Muscle of leg (tissue), 11 donors: Measurements from ENCODE around the gene ZNF618. TPM values are rescaled to one million over a fixed set of nuclear protein-coding genes. Genes with fewer than 3 reads are reported as not detected.

Source experiments
- DNase-seq: peaks from one replicate; pipeline ENCODE4 v3.0.0; 2013
- H3K27ac ChIP-seq: one replicate; pipeline ENCODE4 v1.5.1; 2013; ENCODE audit warnings: mild to moderate bottlenecking, low read length, control low read depth
- H3K27me3 ChIP-seq: one replicate; pipeline ENCODE4 v1.6.1; 2013; ENCODE audit warnings: low read length; ENCODE audit not compliant: control insufficient read depth, insufficient read depth
- H3K36me3 ChIP-seq: one replicate; pipeline ENCODE4 v1.6.1; 2013; ENCODE audit warnings: low read length; ENCODE audit not compliant: control insufficient read depth, insufficient read depth
- H3K4me1 ChIP-seq: one replicate; pipeline ENCODE4 v1.6.1; 2013; ENCODE audit warnings: low read length; ENCODE audit not compliant: control insufficient read depth, insufficient read depth
- H3K4me3 ChIP-seq: one replicate; pipeline ENCODE4 v1.5.1; 2013; ENCODE audit warnings: low read length, control low read depth
- H3K9me3 ChIP-seq: replicated peaks from 2 replicates; pipeline ENCODE4 v1.6.1; 2013; ENCODE audit warnings: low read depth, low read length; ENCODE audit not compliant: control insufficient read depth
- WGBS: methylation state at CpG from one replicate; pipeline ENCODE4 v1.1.5; 2013; ENCODE audit warnings: missing lambda C conversion rate; ENCODE audit not compliant: insufficient coverage; 5-methylcytosine and 5-hydroxymethylcytosine counted together
- polyA plus RNA-seq, 8 donors: library from polyadenylated mRNA; unstranded; fragments of 120-200 nt; gene quantifications; one replicate each; pipeline versions ENCODE4 v1.2.1 to v1.2.3, GENCODE V29; 2013; ENCODE audit warnings: inconsistent platforms in 1 of 8, low replicate concordance in 1 of 8; ENCODE audit not compliant: insufficient read length in 8 of 8, insufficient read depth in 1 of 8
- total RNA-seq: library from RNA; stranded (reverse); fragments of 120-200 nt; gene quantifications from one replicate; pipeline ENCODE4 v1.2.4, GENCODE V29; 2013

The ZNF618 gene
- total and polyA plus RNA-seq, 9 donors = 6.4 to 21.8 (median 16.1) TPM

DNA sequence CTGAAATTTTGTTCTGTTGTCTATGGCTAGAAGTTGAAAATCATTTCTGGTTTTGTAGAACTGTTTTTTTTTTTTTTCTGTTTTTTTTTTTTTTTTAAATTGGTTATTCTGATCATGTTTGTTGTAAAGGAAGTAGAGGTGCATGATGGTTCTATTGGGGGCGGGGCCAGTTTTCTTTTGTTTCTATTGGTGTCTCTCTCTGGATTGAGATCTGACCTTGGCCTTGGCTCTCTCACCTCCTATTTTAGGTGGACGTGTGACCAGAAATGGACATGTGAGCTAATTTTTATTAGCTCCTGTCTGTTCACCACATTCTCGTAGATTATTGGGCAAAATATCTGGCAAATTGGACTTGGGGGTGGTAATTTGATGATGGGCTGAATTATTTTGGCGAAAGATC, 3.2 kb downstream of the ZNF618 start:
- Histone ChIP-seq H3K4me3 (no peak overlapping the region), H3K4me1 (peaks cover 20% of the 10 kb centered on the region), H3K27me3 (no peaks in the 10 kb centered on the region), H3K27ac (no peak overlapping the region), H3K9me3 (no peaks in the 10 kb centered on the region), H3K36me3 (no peaks in the 10 kb centered on the region)
- no peak for DNase-seq
- no CpG with 5 or more reads among the region's 4 CpGs for WGBS

DNA sequence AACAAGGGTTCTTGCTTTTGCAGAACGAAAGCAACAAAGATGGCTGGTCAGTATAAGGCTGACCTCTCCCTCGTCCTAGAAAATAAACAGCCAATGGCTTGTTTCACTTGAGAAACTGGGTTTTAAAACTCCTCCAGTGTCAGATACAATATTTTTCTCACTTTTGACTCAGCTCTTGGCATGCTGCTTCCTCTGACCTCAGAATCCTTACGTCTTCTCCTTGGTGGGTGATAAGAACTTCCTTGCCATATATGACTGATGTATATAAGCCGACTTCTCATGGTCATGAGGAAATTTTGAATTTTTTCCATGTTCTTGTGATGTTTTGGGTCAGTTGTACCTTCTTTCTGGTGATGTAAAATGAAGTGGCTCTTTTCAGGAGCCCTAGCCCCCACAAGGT, 3.8 kb downstream of the ZNF618 start:
- 43% methylated on average over 1 of the region's 4 CpGs for WGBS
- Histone ChIP-seq H3K4me1 (peaks cover 22% of the 10 kb centered on the region), H3K4me3 (no peak overlapping the region), H3K27me3 (no peaks in the 10 kb centered on the region), H3K9me3 (no peaks in the 10 kb centered on the region), H3K27ac (no peak overlapping the region), H3K36me3 (no peaks in the 10 kb centered on the region)
- peak; percentile 59 for DNase-seq

DNA sequence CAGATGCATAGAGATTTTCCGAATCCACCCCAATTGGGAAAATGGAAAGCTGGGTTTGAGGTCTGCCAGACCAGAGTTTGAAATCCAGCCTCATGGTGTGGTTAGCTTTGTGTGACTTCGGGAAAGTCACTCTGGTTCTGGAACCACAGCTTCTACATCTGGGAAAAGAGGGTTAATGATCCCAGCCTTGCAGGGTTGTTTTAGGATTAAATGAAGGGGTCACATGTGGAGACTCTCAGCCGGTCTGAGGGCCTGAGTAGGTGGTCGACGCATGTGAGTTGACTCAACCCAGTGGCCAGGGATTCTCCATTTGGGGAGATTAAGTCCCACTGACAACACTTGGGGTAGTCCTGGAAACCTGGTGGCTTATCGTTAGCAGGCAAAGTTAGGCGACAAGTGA, 6.1 kb downstream of the ZNF618 start:
- no peak overlapping the region for H3K27ac ChIP-seq
- no peaks in the 10 kb centered on the region for H3K27me3 ChIP-seq
- DNase-seq = no peak
- H3K4me1 ChIP-seq = peaks cover 35% of the 10 kb centered on the region
- no peak overlapping the region for H3K4me3 ChIP-seq
- 68% methylated on average over 7 of the region's 7 CpGs for WGBS
- H3K9me3 ChIP-seq = no peaks in the 10 kb centered on the region
- no peaks in the 10 kb centered on the region for H3K36me3 ChIP-seq

- H3K9me3 ChIP-seq = no peaks in the 10 kb centered on the region
- WGBS = 63% methylated on average over 5 of the region's 7 CpGs
- no peak overlapping the region for H3K4me3 ChIP-seq
- H3K36me3 ChIP-seq = no peaks in the 10 kb centered on the region
- no peak overlapping the region for H3K27ac ChIP-seq
- DNase-seq = no peak
- peaks cover 39% of the 10 kb centered on the region for H3K4me1 ChIP-seq
- no peaks in the 10 kb centered on the region for H3K27me3 ChIP-seq
Measured at GRCh38 chr9:113882636-113883164, 6.6 kb downstream of the ZNF618 start.

DNA sequence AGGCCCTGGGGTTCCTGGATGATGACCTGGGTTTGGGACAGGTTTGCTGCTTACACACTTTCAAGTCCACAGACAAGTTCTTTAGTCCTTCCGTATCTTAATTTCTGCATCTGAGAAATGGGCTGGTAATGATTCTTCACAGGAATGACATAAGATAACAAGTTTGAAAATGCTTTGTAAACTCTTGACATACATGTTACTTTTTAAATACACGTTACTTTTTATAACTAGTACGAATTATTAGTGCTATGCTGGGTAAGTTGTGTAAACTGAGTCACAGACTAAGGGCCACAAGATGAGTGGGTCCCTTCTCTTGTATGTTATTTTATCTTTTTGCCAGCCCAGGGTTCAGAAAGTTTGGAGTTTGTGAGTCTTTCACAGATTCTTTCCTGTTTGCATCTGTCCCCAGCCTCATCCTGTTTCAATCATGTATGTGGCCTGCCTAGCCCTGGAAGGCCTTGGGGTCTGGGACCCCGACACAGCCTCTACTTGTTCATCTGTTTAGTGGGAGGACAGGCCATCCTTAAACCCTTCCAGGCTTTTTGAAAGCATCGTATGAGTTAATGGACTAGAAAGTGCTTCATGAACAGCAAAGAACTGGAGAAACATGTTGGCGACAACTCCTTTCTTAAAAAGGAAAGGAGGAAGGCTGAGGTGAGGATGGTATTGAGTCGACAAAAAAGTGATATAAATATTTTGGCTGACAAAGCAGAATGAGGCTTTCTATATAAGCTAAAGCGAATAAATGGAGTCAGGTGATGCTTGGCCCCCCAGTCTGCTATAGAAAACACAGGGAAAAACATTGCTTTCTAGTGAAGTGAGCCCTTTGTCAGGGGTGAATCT, 9.3 kb downstream of the ZNF618 start:
- H3K27me3 ChIP-seq = no peaks in the 10 kb centered on the region
- WGBS = 51% methylated on average over 4 of the region's 8 CpGs
- peaks cover under 1% of the 10 kb centered on the region for H3K9me3 ChIP-seq
- H3K4me1 ChIP-seq = peaks cover 52% of the 10 kb centered on the region
- peak overlapping the region; percentile 65 for H3K27ac ChIP-seq
- H3K36me3 ChIP-seq = no peaks in the 10 kb centered on the region
- no peak overlapping the region for H3K4me3 ChIP-seq
- DNase-seq = no peak

DNA sequence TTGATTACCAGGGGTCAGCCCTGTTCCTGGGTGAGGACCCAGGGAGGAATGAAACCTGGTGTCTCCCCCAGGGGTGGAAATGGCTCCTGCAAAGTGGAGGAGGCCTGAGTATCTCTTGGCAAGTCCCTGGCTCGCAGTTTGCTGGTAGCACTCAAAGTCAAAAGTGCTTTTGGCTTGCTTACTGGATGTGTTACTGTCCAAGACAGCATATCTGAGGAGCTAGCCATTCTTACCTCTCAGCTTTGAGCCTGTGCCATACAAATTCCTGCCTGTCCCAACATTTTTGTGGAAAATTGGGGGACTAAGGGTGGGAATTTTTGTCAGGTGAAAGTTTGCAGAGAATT, 9.9 kb downstream of the ZNF618 start:
- peaks cover 49% of the 10 kb centered on the region for H3K4me1 ChIP-seq
- WGBS = no CpG with 5 or more reads among the region's 1 CpG
- peaks cover 2% of the 10 kb centered on the region for H3K9me3 ChIP-seq
- peak; percentile 67 for DNase-seq
- no peak overlapping the region for H3K4me3 ChIP-seq
- no peaks in the 10 kb centered on the region for H3K36me3 ChIP-seq
- peak overlapping the region; percentile 65 for H3K27ac ChIP-seq
- H3K27me3 ChIP-seq = no peaks in the 10 kb centered on the region

- peak overlapping the region; percentile 65 for H3K27ac ChIP-seq
- H3K9me3 ChIP-seq = peaks cover 2% of the 10 kb centered on the region
- H3K36me3 ChIP-seq = no peaks in the 10 kb centered on the region
- no CpG with 5 or more reads among the region's 1 CpG for WGBS
- no peaks in the 10 kb centered on the region for H3K27me3 ChIP-seq
- DNase-seq = peak; percentile 50
- peaks cover 48% of the 10 kb centered on the region for H3K4me1 ChIP-seq
- H3K4me3 ChIP-seq = no peak overlapping the region
Measured at GRCh38 chr9:113886466-113886865, 10.4 kb downstream of the ZNF618 start.

DNA sequence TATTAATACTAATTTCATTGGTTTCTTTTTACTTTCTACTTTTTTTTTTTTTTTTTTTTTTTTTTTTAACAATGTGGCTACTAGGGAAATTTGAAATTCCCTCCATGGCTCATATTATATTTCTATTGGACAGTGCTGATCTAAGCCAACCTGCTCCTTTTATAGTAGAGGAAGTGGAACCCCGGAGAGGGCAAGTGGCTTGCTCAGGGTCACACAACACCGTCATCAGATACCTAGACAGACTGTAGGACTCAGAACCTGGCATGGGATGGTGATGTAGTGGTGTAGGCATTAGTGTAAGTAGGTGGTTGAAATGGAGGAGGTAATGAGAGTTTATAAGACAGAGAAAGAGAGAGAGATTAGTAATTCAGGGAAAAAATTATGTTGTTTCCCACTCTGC, 10.8 kb downstream of the ZNF618 start:
- Histone ChIP-seq H3K4me3 (no peak overlapping the region), H3K27ac (no peak overlapping the region), H3K27me3 (no peaks in the 10 kb centered on the region), H3K9me3 (peaks cover 2% of the 10 kb centered on the region), H3K4me1 (peaks cover 44% of the 10 kb centered on the region), H3K36me3 (no peaks in the 10 kb centered on the region)
- no peak for DNase-seq
- WGBS = 54% methylated on average over 2 of the region's 2 CpGs

GRCh38 chr9:113887436-113887835, 11.3 kb downstream of the ZNF618 start:
- WGBS = 40% methylated on average over 1 of the region's 5 CpGs
- H3K27ac ChIP-seq = no peak overlapping the region
- no peak overlapping the region for H3K4me3 ChIP-seq
- no peak for DNase-seq
- H3K9me3 ChIP-seq = peaks cover 2% of the 10 kb centered on the region
- no peaks in the 10 kb centered on the region for H3K36me3 ChIP-seq
- no peaks in the 10 kb centered on the region for H3K27me3 ChIP-seq
- H3K4me1 ChIP-seq = peaks cover 43% of the 10 kb centered on the region

DNA sequence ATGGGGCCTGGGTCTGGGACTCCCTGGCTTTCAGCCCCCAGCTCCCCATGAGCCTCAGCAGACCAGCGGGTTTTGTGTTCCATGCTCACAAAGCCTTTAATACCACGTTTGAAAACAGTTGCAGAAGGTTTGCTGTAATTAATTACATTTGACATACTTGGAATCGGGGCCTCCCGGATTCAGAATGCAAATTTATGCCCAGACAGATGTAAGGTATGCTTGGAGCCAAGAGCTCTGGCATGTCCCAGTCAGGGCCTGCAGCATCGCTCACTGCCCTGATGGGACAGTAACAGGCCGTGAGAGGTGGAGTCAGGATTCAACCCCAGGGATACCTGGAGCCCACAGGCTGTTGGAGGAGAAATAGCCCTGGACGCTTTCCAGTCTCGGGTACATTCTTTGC, 12.2 kb downstream of the ZNF618 start:
- H3K27ac ChIP-seq = peak overlapping the region; percentile 38
- no peak overlapping the region for H3K4me3 ChIP-seq
- peaks cover 34% of the 10 kb centered on the region for H3K4me1 ChIP-seq
- H3K9me3 ChIP-seq = peaks cover 2% of the 10 kb centered on the region
- DNase-seq = peak; percentile 68
- WGBS = 71% methylated on average over 5 of the region's 8 CpGs
- H3K36me3 ChIP-seq = no peaks in the 10 kb centered on the region
- H3K27me3 ChIP-seq = no peaks in the 10 kb centered on the region
